DMS53 (cell line): ENCODE results near the gene TNFRSF6B.
"Not testable (repeated sequence)": the region's sequence is repeated elsewhere in the genome, so short reads cannot be mapped to it uniquely, and the experiment has no call there.

ENCODE experiments used
- DNase-seq: peaks from one replicate; lab custom pipeline; 2025; lab: John Stamatoyannopoulos, UW

Gene TNFRSF6B

DNA sequence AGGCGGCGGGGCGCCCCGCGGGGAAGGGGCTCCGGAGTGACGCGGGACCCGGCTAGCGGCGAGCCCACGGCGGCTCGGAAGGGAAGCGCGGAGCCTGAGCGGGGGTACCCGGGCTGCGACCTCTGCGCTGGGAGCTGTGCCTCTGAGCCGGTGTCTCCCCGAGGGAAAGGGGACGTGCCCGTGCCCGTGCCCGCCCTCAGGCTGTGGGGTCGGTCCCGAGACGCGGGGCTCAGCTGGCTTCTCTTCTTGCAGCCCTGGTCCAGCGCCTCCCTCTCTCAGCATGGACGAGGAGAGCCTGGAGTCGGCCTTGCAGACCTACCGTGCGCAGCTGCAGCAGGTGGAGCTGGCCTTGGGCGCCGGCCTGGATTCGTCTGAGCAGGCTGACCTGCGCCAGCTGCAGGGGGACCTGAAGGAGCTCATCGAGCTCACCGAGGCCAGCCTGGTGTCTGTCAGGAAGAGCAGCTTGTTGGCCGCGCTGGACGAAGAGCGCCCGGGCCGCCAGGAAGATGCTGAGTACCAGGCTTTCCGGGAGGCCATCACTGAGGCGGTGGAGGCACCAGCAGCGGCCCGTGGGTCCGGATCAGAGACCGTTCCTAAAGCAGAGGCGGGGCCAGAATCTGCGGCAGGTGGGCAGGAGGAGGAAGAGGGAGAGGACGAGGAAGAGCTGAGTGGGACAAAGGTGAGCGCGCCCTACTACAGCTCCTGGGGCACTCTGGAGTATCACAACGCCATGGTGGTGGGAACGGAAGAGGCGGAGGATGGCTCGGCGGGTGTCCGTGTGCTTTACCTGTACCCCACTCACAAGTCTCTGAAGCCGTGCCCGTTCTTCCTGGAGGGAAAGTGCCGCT is 12.1 kb downstream of the TNFRSF6B start:
- DNase-seq: peak; percentile 59

DNA sequence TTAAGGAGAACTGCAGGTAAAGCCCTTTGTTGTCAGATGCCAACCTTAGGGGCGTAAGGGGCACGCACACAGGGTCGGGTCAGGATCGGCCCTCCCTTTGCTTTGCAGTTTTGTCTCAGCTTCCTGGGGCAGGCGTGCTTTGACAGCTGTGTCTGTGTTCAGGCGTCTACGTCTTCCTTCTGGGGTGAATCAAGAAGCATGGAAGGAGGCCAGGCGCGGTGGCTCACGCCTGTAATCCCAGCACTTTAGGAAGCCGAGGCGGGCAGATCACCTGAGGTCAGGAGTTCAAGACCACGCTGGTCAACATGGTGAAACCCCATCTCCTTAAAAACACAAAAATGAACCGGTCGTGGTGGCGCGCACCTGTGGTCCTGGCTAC is 12.7 kb downstream of the TNFRSF6B start:
- no peak for DNase-seq

DNA sequence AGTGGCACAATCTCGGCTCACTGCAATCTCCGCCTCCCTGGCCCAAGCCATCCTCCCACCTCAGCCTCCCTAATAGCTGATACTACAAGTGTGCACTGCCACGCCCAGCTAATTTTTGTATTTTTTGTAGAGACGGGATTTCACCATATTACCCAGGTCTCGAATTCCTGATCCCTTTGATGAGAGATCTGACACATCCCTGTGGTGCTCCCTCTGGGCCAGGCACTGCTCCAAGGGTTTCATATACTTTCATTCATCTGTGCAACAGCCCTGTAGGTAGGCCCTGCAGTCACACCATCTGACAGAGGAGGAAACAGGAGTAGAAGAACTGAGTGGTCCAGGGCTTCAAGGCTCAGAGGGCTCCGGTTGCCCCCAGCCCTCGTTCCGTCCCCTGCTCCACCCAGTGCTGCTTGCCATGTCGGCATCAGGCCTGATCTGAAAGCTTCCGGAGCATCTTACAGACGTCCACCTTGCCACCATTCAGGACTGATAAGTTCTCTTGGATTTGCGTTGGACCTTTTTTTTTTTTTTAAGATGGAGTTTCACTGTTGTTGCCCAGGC is 14.7 kb downstream of the TNFRSF6B start:
- no peak for DNase-seq

GRCh38 chr20:63712191-63712590 is 15.7 kb downstream of the TNFRSF6B start:
- no peak for DNase-seq

DNA sequence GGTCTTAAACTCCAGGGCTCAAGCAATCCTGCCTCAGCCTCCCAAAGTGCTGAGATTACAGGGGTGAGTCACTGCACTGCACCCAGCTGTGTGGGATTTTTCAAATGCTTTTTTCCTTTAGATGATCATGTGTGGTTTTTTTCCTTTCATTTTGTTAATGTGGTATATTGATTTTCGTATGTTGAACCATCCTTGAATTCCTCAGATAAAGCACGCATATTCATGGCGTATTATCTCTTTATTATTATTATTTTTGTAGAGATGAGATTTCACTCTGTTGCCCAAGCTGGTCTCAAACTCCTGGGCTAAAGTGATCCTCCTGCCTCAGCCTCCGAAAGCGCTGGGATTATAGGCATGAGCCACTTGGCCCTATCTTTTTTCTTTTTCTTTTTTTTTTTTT is 18.4 kb downstream of the TNFRSF6B start:
- no peak for DNase-seq

DNA sequence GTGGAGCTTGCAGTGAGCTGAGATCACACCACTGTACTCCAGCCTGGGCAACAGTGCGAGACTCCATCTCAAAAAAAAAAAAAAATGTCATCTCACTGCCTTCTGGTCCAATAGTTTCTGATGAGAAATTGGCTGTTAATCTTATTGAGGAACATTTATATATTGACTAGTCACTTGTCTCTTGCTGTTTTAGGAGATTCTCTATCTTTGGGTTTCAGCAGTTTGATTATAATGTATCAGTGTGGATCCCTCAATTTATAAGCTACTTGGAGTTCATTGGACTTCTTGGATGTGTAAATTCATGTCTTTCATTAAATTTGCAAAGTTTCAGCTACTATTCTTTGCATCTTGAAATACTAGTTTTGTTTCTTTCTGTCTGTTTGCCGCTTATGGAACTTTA is 22.5 kb downstream of the TNFRSF6B start:
- DNase-seq: no peak

DNA sequence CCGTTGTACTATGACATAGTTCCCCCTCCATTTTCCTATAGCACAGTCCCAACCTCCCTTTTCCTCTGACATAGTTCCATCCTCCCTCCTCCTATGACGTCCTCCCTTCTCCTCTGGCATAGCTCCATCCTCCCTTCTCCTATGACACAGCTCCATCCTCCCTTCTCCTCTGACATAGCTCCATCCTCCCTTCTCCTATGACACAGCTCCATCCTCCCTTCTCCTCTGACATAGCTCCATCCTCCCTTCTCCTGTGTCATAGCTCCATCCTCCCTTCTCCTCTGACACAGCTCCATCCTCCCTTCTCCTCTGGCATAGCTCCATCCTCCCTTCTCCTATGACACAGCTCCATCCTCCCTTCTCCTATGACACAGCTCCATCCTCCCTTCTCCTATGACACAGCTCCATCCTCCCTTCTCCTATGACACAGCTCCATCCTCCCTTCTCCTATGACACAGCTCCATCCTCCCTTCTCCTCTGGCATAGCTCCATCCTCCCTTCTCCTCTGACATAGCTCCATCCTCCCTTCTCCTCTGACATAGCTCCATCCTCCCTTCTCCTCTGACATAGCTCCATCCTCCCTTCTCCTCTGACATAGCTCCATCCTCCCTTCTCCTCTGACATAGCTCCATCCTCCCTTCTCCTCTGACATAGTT is 26.6 kb downstream of the TNFRSF6B start:
- not testable (repeated sequence) for DNase-seq

DNA sequence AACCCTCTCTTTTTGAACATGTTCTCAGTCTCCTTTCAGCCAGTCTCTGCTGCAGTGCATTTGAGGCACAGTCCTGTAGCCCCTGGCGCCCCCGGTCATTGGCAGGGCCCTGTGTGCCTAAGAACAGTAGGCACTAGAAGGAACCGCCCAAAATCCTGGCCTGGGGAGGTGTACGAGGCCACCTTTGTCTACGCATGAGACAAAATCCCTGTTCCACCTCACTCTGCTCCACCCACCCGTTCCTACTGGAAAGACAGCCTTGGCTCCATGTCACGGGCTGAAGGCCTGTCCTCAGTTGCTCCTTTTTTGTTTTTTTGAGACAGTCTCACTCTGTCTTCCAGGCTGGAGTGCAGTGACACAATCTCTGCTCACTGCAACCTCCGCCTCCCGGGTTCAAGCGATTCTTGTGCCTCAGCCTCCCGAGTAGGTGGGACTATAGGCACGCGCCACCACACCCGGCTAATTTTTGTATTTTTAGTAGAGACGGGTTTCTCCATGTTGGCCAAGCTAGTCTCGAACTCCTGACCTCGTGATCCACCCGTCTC is 33.8 kb downstream of the TNFRSF6B start:
- DNase-seq: not testable (repeated sequence)

DNA sequence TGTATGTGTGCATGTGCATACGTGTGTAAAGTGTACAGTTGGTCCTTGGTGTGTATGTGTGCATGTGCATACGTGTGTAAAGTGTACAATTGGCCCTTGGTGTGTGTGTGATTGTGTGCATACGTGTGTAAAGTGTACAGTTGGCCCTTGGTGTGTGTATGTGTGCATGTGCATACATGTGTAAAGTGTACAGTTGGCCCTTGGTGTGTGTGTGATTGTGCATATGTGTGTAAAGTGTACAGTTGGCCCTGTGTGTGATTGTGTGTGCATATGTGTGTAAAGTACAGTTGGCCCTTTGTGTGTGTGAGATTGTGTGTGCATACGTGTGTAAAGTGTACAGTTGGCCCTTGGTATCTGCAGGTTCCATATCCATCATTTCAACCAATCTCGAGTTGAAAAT is 35.0 kb downstream of the TNFRSF6B start:
- no peak for DNase-seq

GRCh38 chr20:63732118-63733095 is 36.0 kb downstream of the TNFRSF6B start:
- DNase-seq: no peak

DNA sequence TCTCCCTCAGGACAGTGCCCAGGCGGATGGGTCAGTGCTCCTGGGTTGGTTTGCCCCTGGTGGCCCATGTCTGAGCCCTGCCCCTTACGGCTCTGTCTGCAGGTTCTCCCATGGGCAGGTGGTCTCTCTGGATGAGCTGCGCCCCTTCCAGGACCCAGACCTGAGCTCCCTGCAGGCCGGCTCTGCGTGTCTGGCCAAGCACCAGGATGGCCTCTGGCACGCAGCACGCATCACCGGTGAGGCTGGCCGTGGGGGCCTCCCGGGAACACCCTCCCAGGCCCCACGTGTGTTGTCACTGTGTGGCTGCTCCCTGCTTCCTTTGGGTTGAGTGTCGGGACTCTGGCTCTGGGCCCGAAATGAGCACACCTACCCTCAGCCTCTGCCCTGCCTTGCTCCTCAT is 36.7 kb downstream of the TNFRSF6B start:
- no peak for DNase-seq

- DNase-seq: no peak
Measured at GRCh38 chr20:63733579-63734081, 37.2 kb downstream of the TNFRSF6B start.

DNA sequence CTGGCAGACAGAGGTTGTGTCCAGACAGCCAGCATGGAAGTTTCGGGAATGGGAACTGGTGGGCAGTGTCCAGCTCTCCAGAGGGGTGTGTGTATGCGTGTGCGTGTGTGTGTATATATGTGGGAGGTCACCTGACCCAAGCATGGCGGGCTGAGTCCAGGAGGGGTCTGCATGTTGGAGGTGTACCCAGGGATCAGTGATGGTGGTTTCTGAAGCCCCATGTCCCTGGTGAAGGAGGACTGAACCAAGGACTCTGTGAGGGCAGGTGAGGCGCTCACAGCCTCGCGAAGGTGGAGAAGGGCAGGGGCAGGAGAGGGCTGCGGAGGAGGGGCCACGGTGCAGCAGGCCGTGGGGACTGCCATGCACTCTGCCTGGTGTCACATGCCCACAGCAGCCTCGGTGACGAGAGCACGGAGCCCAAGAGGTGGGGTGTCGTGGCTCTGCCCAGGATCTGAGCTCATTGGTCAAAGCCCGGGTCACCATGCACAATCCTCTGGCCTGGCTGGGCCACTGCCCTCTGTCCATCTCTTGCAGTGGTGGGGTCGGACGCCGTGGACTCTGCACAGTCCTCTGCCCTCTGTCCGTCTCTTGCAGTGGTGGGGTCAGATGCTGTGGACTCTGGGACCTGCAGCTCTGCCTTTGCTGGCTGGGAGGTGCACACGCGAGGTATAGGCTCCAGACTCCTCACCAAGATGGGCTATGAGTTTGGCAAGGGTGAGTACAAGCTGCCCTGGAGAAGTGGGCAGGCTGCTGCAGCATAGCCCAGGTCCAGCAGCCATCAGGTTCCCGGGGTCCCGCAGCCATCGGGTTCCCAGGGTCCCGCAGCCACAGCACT is 37.9 kb downstream of the TNFRSF6B start:
- DNase-seq: no peak

GRCh38 chr20:63734946-63735858 is 38.8 kb downstream of the TNFRSF6B start:
- DNase-seq: no peak

DNA sequence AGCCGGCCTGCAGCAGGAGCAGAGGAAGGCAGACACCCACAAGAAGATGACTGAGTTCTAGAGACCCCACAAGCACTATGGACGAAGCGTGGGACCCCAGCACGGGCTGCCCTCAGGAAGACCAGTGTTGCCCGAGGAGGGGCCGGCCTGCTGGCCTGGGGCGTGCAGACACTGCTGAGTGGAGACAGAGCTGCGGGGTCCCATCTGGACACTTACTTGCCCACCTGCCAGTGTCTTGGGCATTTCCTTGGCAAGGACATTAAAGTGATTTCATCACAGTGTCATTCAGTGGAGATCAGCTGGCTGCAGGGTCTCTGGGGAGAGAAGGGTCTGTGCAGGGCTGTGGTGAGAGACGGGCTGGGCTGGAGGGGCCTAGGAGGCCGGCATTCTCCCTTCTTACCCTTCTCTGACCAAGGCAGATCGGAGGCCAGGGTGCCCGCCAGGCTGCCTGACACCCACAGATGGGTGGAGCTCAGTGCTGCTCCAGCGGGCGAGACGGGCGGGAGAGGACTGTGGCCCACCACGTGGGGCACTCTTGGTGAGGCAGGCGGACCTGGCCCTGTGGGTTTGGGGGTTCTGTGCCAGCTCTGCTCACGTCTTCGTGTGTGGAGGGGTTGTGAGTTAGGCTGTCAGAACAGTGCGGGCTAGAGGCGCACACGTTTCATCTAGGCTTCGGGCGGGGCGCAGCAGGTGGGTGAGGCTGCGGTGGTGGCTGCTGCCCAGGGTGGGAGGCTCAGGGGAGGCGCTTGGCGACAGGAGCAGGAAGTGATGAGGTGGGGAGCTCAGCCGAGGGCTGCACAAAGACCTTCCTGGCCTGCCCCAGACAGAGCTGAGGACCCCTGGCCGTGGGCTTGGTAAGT is 39.6 kb downstream of the TNFRSF6B start, which contains the start of gene LIME1:
LIME1 (plus strand) TSS at position 806 of the 860 bp plus-strand sequence. CDS start 886 bp downstream, outside the sequence.
- no peak for DNase-seq

GRCh38 chr20:63736893-63737694 is 40.6 kb downstream of the TNFRSF6B start:
- peak; percentile 77 for DNase-seq

DNA sequence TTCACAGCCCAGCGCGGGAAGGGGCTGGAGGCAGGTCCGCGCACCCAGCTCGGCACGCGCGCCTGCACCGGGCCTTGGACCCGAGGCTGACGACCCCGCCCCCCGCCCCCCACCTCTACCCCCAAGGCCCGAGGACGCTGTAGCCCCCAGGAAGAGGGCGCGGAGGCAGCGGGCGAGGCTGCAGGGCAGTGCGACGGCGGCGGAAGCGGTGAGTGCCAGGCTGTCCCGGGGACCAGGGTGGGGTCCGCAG is 41.2 kb downstream of the TNFRSF6B start:
- DNase-seq: no peak
